Stimulated activated CD4-positive, alpha-beta T cell treated with anti-CD3 and anti-CD28 coated beads, Interleukin-4, amount 100 ng/mL, for 24 hours (primary cell): ENCODE measurements around the gene CYB5A.

Source experiments
- DNase-seq: peaks from one replicate; pipeline ENCODE4 v3.0.0-alpha.2; 2020

Gene CYB5A

GRCh38 chr18:74274700-74275099 is 17.1 kb downstream of the CYB5A start:
- DNase-seq = no peak

- no peak for DNase-seq
Measured at GRCh38 chr18:74273394-74273793, 18.4 kb downstream of the CYB5A start.

GRCh38 chr18:74271635-74272034 is 20.1 kb downstream of the CYB5A start:
- no peak for DNase-seq

GRCh38 chr18:74268933-74269620 is 22.7 kb downstream of the CYB5A start:
- DNase-seq = no peak

GRCh38 chr18:74268175-74268574 is 23.6 kb downstream of the CYB5A start:
- DNase-seq = no peak

- DNase-seq = no peak
Measured at GRCh38 chr18:74266161-74266560, 25.6 kb downstream of the CYB5A start.

- DNase-seq = no peak
Measured at GRCh38 chr18:74265546-74266098, 26.1 kb downstream of the CYB5A start.

GRCh38 chr18:74264303-74265020 is 27.3 kb downstream of the CYB5A start:
- no peak for DNase-seq

- DNase-seq = no peak
Measured at GRCh38 chr18:74261053-74261713, 30.6 kb downstream of the CYB5A start.

GRCh38 chr18:74259347-74259746 is 32.4 kb downstream of the CYB5A start:
- DNase-seq = no peak

GRCh38 chr18:74257083-74257482 is 34.7 kb downstream of the CYB5A start:
- no peak for DNase-seq

GRCh38 chr18:74256190-74256589 is 35.6 kb downstream of the CYB5A start:
- no peak for DNase-seq

- no peak for DNase-seq
Measured at GRCh38 chr18:74255131-74255616, 36.6 kb downstream of the CYB5A start.

GRCh38 chr18:74252039-74252395 is 39.7 kb downstream of the CYB5A start:
- DNase-seq = no peak

- no peak for DNase-seq
Measured at GRCh38 chr18:74251297-74252038, 40.3 kb downstream of the CYB5A start.

GRCh38 chr18:74250131-74250530 is 41.6 kb downstream of the CYB5A start:
- DNase-seq = no peak

- DNase-seq = no peak
Measured at GRCh38 chr18:74249181-74249968, 42.4 kb downstream of the CYB5A start.

GRCh38 chr18:74248595-74248994 is 43.2 kb downstream of the CYB5A start:
- no peak for DNase-seq

- DNase-seq = no peak
Measured at GRCh38 chr18:74248189-74248588, 43.6 kb downstream of the CYB5A start.

- no peak for DNase-seq
Measured at GRCh38 chr18:74244554-74244953, 47.2 kb downstream of the CYB5A start.

GRCh38 chr18:74243127-74243526 is 48.6 kb downstream of the CYB5A start:
- no peak for DNase-seq
